Measurements from ENCODE around the gene ZIC2. TPM values are rescaled to one million over a fixed set of nuclear protein-coding genes. Genes with fewer than 3 reads are reported as not detected.

The ZIC2 gene
- total RNA-seq, 6 donors from 2014 or later: 0.69 to 0.84 TPM; not detected in 4

DNA sequence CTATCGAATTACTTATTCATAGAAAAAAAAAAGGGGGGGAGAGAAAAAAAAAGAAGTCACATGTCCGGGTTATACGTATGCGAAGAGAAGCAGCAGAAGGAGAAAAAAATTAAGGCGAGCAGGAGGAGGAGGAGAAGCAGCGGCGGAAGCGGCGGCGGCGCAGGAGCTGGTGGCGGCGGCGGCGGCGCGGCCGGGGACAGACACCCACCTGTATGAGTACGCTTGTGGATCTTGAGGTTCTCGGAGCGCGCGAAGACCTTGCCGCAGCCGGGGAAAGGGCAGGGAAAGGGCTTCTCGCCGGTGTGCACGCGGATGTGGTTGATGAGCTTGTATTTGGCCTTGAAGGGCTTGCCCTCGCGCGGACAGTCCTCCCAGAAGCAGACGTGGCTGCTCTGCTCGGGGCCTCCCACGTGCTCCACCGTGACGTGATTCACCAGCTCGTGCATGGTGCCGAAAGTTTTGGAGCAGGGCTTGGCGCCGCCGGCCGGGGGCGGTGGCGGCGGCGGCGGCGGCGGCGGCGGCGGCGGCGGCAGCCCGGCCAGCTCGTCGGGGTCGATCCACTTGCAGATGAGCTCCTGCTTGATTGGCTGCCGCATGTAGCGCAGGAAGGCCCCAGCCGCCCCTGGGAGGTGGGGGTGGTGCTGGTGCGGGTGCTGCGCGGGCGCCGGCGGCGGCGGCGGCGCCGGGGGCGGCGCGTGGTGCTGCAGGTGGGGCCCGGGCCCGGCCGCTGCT lies 11.5 kb upstream of the ZIC2 start:
- TF ChIP-seq, protein P1, sequence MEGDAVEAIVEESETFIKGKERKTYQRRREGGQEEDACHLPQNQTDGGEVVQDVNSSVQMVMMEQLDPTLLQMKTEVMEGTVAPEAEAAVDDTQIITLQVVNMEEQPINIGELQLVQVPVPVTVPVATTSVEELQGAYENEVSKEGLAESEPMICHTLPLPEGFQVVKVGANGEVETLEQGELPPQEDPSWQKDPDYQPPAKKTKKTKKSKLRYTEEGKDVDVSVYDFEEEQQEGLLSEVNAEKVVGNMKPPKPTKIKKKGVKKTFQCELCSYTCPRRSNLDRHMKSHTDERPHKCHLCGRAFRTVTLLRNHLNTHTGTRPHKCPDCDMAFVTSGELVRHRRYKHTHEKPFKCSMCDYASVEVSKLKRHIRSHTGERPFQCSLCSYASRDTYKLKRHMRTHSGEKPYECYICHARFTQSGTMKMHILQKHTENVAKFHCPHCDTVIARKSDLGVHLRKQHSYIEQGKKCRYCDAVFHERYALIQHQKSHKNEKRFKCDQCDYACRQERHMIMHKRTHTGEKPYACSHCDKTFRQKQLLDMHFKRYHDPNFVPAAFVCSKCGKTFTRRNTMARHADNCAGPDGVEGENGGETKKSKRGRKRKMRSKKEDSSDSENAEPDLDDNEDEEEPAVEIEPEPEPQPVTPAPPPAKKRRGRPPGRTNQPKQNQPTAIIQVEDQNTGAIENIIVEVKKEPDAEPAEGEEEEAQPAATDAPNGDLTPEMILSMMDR (IDR thresholded peaks at IDR 0.05): no peak
- TF ChIP-seq EP300 (IDR thresholded peaks at IDR 0.05) (no peak), POLR2A (IDR thresholded peaks at IDR 0.05) (no peak), POLR2AphosphoS5 (IDR thresholded peaks at IDR 0.05) (no peak)
- Histone ChIP-seq H3K27ac (no peak overlapping the region), H3K9me3 (peaks cover 0 to 3% (median 0%) of the 10 kb centered on the region in 4 donors), H3K4me1 (peaks cover 31 to 42% (median 33%) of the 10 kb centered on the region in 4 donors), H3K36me3 (no peaks in the 10 kb centered on the region), H3K27me3 (peaks cover 9 to 87% (median 55%) of the 10 kb centered on the region in 4 donors), H3K4me3 (peak overlapping the region in 3 of 4 donors; percentile 17 to 33 (median 26))
- DNase-seq (peak in 1 of 2 donors; percentile 84), ATAC-seq (ENCODE audit: low FRiP score in 2 of 2) (no peak)
- 2 to 3% methylated on average over 37 to 43 of the region's 79 CpGs for WGBS, 2 donors

DNA sequence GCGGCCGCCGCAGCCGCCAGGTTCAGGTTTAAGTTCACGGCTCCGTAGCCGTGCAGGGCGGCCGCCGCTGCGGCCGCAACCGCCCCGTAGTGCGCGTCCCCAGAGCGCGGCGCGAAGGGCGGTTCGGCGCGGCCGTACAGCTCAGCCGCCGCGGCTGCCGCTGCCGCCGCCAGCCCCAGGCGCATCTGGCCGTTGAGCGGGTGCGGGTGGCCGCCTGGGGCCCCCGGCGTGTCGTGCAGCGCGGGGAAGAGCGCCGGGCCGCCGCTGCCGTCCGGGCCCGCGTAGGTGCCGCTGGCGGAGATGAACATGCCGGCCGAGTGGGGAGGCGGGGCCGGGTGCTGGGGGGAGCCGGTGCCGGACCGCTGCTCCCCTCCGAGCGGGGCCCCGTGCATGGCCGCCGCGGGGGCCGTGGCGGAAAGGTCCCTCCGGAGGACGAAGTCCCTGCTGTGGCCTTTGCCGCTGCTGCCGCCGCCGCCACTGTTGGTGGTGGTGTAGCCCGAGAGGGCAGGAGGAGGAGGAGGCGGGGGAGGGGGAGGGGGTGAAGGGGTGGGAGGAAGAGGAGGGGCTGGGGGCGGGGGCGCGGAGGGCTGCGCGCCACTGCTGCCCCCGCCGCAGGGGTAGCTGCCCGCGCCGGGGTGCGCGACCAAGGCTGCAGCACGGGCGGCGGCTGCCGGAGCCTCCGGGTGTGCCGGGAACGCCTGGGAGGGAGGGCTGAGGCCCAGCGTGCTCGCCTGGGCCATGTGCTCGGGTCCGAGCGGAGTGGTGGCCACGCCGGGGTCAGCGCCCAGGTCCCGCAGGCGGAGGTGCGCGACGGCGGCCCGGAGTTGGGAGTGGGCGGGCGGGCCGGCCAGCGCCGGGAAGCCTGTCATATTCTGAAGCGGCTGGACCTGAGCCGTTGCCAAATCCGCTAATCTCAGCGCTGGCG lies 10.7 kb upstream of the ZIC2 start:
- TF ChIP-seq POLR2AphosphoS5 (IDR thresholded peaks at IDR 0.05) (no peak), POLR2A (IDR thresholded peaks at IDR 0.05) (no peak), EP300 (IDR thresholded peaks at IDR 0.05) (no peak)
- TF ChIP-seq, protein P1 (IDR thresholded peaks at IDR 0.05): no peak
- no peak for ATAC-seq (ENCODE audit: low FRiP score in 2 of 2)
- H3K4me3 ChIP-seq: peak overlapping the region in 3 of 4 donors; percentile 26 to 32 (median 31)

DNA sequence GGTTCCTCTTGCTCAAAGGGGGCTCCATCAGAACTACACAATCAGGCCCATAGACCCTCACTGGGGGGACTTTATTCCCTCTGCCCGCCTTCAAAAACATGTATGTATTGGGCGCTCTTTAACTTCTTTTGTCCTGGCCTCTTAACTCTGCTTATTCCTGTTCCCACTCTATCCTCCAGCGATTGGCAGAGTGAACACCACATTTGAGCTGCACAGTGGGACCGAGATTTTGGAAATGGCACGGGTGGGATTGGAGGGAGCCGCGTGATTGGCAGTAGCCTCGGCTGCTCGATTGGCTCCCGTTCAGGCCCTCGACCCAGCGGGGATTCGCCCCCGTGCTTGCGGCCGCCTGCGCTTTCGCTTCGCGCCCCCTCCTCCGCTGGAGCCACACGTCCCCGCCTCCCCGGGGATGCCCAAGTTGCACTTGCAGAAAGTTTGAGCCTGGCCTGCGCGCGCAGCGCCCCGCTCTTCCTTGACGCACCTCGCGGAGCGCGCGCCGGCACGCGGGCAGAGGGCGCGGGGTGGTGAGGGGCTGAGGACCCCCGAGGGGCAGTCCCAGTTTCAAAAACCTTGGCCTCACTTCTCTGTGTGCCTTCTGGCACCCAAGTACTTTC lies 9.9 kb upstream of the ZIC2 start, which contains the start of gene ZIC5:
Gene ZIC5 (minus strand): TSS at position 192 of the 614 bp plus-strand sequence. CDS start 164 bp downstream, at position 28.
- no peak for ATAC-seq (ENCODE audit: low FRiP score in 2 of 2)
- H3K27me3 ChIP-seq: peaks cover 9 to 89% (median 59%) of the 10 kb centered on the region in 4 donors
- no peak for TF ChIP-seq EP300 (IDR thresholded peaks at IDR 0.05)
- TF ChIP-seq POLR2AphosphoS5 (IDR thresholded peaks at IDR 0.05): no peak
- TF ChIP-seq POLR2A (IDR thresholded peaks at IDR 0.05): no peak
- TF ChIP-seq, protein P1 (IDR thresholded peaks at IDR 0.05): no peak
- 10 to 17% methylated on average over 5 to 33 of the region's 41 CpGs for WGBS, 2 donors
- H3K4me1 ChIP-seq: peaks cover 31 to 42% (median 33%) of the 10 kb centered on the region in 4 donors
- H3K36me3 ChIP-seq: no peaks in the 10 kb centered on the region
- peaks cover 0 to 4% (median 1%) of the 10 kb centered on the region in 4 donors for H3K9me3 ChIP-seq
- no peak within 1 kb of the TSS for H3K27ac ChIP-seq
- peak within 1 kb of the TSS in 3 of 4 donors; percentile 26 to 32 (median 31) for H3K4me3 ChIP-seq
- peak in 1 of 2 donors; percentile 80 for DNase-seq

More for the DNA sequence above, 10.7 kb upstream of the ZIC2 start:
- H3K4me1 ChIP-seq: peaks cover 31 to 42% (median 33%) of the 10 kb centered on the region in 4 donors
- DNase-seq: peak in 1 of 2 donors; percentile 74
- no peaks in the 10 kb centered on the region for H3K36me3 ChIP-seq
- peaks cover 0 to 4% (median 1%) of the 10 kb centered on the region in 4 donors for H3K9me3 ChIP-seq
- H3K27me3 ChIP-seq: peaks cover 9 to 90% (median 59%) of the 10 kb centered on the region in 4 donors
- no peak overlapping the region for H3K27ac ChIP-seq
- WGBS, 2 donors: 0 to 1% methylated on average over 5 to 27 of the region's 118 CpGs

DNA sequence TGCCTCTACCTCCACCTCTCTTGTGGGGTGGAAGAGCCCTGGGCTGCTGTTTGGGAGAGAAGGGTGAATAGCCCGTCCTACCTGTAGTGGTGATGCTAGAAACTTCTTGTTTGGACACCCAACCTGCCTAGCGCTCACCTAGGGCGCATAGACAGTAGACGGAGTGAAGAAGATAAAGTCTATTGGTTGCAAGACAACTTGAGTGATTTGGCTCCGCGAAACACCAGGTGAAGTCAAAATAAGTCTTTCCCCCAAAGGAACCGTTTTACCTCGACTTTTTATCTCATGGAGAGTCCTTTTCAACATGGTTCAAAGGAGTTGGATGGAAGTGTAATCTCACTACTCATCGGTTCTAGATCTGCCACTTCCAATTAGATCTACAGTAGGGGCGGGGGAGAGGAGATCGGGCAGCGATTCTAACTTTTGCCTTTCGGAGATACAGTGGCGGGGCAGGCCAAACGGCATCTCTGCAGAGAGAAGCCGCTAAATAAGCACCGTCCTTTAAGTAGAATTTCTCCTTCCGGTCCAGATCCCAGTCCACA lies 9.3 kb upstream of the ZIC2 start:
- no peak overlapping the region for H3K27ac ChIP-seq
- peaks cover 0 to 4% (median 1%) of the 10 kb centered on the region in 4 donors for H3K9me3 ChIP-seq
- DNase-seq: no peak
- H3K27me3 ChIP-seq: peaks cover 9 to 88% (median 59%) of the 10 kb centered on the region in 4 donors
- TF ChIP-seq, protein P1 (IDR thresholded peaks at IDR 0.05): no peak
- TF ChIP-seq POLR2AphosphoS5 (IDR thresholded peaks at IDR 0.05) (no peak), POLR2A (IDR thresholded peaks at IDR 0.05) (no peak), EP300 (IDR thresholded peaks at IDR 0.05) (no peak)
- no peak overlapping the region for H3K4me3 ChIP-seq
- no peak for ATAC-seq (ENCODE audit: low FRiP score in 2 of 2)
- peaks cover 31 to 42% (median 33%) of the 10 kb centered on the region in 4 donors for H3K4me1 ChIP-seq
- H3K36me3 ChIP-seq: no peaks in the 10 kb centered on the region
- 14 to 18% methylated on average over 18 of the region's 18 CpGs for WGBS, 2 donors
